Fibroblast of the aortic adventitia (primary cell): ENCODE results near the gene MICAL3. TPM values are rescaled to one million over a fixed set of nuclear protein-coding genes. Genes with fewer than 3 reads are reported as not detected.

Experiments used
- DNase-seq: peaks from one replicate; pipeline ENCODE4 v3.0.0-alpha.2; 2010; ENCODE audit warnings: low read depth
- H3K4me3 ChIP-seq: 2 replicates; pipeline ENCODE4 v1.5.1; 2011; ENCODE audit warnings: low read depth, mild to moderate bottlenecking, control low read depth, low read length, moderate library complexity
- small RNA-seq: library from RNA; depleted of rRNA; stranded (forward); fragments of <200 nt; gene quantifications from one replicate; pipeline ENCODE3, GENCODE V24; 2012
- total RNA-seq: library from RNA; depleted of rRNA; stranded (reverse); fragments of >200 nt; gene quantifications from 2 replicates; pipeline ENCODE4 v1.2.3, GENCODE V29; 2012; ENCODE audit warnings: low replicate concordance
- TF ChIP-seq, protein P1 (sequence below): IDR thresholded peaks from 2 replicates; pipeline ENCODE4 v1.5.1; 2011; ENCODE audit warnings: mild to moderate bottlenecking, low read length, control low read depth, inconsistent platforms; ENCODE audit not compliant: insufficient read depth

MICAL3 gene
- total RNA-seq, 1 donor, result 18.8 TPM

DNA sequence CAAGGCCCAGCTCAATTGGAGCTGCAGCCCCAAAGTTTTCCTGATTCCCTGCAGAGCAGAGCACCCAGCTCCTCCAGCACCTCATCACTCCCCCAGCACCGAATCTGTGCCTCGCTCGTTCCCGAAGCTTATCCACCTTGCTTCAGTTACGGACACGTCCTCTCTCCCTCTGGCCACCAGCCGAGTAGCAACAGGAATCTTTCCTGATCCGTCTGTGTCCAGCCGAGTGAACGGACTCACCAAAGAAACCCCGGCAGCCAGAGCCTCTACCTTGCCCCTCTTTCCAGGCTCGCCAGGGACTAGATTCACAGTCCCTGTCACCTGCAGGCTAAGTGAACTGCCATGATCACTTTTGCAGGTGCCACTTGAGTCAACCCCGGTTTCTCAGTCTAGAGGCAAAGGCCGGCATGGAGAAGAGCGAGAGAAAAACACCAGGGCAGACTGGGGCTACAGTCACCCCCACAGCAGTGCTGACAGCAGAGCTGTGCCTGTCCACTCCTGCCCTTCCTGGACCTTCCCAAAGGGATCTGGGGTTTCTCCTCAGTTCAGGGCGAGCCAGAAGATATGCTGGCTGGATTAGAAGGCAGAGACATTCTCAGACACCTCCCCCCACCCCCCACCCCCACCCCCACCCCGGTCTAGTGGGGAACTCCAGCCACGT, 282.4 kb downstream of the MICAL3 start:
- no peak for DNase-seq

DNA sequence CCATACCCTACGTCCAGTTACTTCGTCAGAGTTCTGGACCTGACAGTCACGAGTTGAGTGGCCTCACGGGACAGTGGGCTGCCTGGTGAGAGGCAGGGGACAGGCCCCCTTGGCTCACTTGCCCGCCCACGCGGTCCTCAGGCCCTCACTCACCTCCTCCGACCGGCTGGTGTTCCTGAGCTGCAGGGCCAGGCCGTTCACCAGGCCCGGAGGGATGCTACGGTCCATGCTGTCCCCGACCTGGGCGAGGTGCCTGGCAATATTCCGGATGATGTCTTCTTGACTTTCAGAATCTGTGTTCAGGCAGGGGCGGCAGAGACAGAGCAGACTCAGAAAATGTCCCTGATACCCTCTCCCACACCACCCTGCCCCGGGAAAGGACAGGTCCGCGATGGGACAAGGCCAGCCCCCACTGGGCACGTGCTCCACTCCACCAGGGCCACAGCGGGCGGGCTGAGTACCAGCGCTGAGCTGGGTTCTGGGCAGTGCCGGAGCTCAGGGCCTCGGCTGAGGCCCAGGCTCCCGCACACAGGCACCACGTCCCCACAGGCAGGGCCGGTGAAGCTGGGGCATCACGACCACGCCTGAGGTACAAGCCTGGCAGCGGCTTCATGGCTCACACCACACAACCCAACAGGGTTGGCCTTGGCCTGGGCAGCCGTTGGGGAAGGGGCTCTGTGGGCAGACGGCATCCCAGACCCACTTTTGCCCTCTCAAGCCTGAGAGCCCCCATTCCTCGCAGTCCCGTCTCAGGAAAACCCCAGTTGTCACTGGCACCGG, 285.0 kb downstream of the MICAL3 start:
- no peak for DNase-seq
- TF ChIP-seq, protein P1, sequence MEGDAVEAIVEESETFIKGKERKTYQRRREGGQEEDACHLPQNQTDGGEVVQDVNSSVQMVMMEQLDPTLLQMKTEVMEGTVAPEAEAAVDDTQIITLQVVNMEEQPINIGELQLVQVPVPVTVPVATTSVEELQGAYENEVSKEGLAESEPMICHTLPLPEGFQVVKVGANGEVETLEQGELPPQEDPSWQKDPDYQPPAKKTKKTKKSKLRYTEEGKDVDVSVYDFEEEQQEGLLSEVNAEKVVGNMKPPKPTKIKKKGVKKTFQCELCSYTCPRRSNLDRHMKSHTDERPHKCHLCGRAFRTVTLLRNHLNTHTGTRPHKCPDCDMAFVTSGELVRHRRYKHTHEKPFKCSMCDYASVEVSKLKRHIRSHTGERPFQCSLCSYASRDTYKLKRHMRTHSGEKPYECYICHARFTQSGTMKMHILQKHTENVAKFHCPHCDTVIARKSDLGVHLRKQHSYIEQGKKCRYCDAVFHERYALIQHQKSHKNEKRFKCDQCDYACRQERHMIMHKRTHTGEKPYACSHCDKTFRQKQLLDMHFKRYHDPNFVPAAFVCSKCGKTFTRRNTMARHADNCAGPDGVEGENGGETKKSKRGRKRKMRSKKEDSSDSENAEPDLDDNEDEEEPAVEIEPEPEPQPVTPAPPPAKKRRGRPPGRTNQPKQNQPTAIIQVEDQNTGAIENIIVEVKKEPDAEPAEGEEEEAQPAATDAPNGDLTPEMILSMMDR, result no peak
- no peak overlapping the region for H3K4me3 ChIP-seq

More for the DNA sequence above, 282.4 kb downstream of the MICAL3 start:
- TF ChIP-seq, protein P1, result peak; percentile 3
- H3K4me3 ChIP-seq, result no peak overlapping the region

DNA sequence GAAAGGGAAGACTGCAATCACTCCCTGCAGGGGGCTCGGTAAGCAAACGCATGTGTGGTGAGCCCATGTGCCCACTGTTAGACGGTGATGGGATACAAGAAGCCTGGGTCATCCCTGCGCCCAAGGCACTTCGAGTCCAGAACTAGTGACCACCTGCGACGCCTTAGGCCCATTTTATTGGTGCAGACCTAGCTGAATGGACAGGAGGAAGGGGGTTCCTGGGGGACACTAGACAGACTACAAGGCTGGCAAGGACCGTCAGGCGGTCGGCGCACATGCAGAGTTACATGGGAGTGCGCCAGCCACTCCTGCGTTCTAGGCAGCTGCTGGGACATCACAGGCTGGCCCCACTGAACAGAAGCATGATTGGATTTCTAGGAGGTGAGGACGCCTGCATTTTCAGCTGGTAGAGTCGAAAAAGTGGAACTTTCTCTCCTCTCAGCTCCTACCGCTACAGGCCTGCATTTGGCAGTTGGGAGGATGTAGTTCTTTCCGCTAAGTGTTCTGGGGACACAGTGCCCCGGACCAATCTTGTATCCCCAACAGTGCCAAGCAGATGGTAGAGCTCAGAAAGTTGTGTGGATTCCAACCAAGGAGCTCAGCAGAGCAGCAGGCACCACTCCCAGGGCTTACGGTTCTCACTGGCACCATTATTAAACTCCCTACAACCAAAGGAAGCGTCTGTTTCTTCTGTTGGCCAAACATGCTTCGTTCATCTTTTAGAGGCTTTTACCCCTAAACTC, 285.8 kb downstream of the MICAL3 start:
- H3K4me3 ChIP-seq, result no peak overlapping the region
- TF ChIP-seq, protein P1, result no peak
- no peak for DNase-seq

Small RNA genes within 50 kb of the gene (small RNA-seq; reads per million reads assigned to genes)
- gene MIR3198-1 (not detected), gene MIR648 (not detected)

Other genes starting within 250 kb of the MICAL3 start
- gene PEX26, start 53.4 kb upstream of the MICAL3 start, total RNA-seq, result 26.1 and 41.7 TPM in 2 replicates
- 0.72 TPM in 1 of 2 replicates, not detected in the other for gene TUBA8, start 86.2 kb upstream of the MICAL3 start, total RNA-seq
- 4.3 and 7.0 TPM in 2 replicates for gene USP18, start 125.6 kb upstream of the MICAL3 start, total RNA-seq